Prostate gland (tissue), 2 donors: ENCODE results near the gene MAML3. TPM values are rescaled to one million over a fixed set of nuclear protein-coding genes. Genes with fewer than 3 reads are reported as not detected.

Source experiments
- DNase-seq: peaks from one replicate; pipeline ENCODE4 v3.0.0-alpha.2; 2019; ENCODE audit warnings: low spot score
- H3K27ac ChIP-seq, 2 donors: fragments of 200-600 bp; sonication (generic); 2 replicates each; pipeline ENCODE4 v1.5.1; 2017 to 2019
- H3K27me3 ChIP-seq: fragments of 200-600 bp; sonication (generic); replicated peaks from 2 replicates; pipeline ENCODE4 v1.5.1; 2019; ENCODE audit not compliant: insufficient read depth
- H3K36me3 ChIP-seq, 2 donors: fragments of 200-600 bp; sonication (generic); 1 replicate in 1 of 2; 2 replicates in 1 of 2; pipeline versions ENCODE4 v1.5.1 to v1.8.1; 2017 to 2019
- H3K4me1 ChIP-seq: fragments of 200-600 bp; sonication (generic); replicated peaks from 2 replicates; pipeline ENCODE4 v1.5.1; 2019
- H3K4me3 ChIP-seq, 2 donors: fragments of 200-600 bp; sonication (generic); 2 replicates each; pipeline ENCODE4 v1.5.1; 2017 to 2019
- H3K9me3 ChIP-seq: fragments of 200-600 bp; sonication (generic); 2 replicates; pipeline ENCODE4 v1.5.1; 2017
- POLR2A ChIP-seq: fragments of 450-650 bp; IDR thresholded peaks from one replicate; pipeline ENCODE4 v1.6.1; 2016; ENCODE audit warnings: antibody characterized with exemption, mild to moderate bottlenecking
- POLR2AphosphoS5 ChIP-seq: sonication (generic); formaldehyde crosslinking; IDR thresholded peaks from one replicate; pipeline ENCODE4 v1.6.1; 2017; ENCODE audit warnings: antibody characterized with exemption
- WGBS: methylation state at CpG from one replicate; pipeline ENCODE4 v1.1.5; 2018; 5-methylcytosine and 5-hydroxymethylcytosine counted together
- intact Hi-C: fragments of 100-400 bp; cut with DNase I; formaldehyde crosslinking; loops from one replicate; pipeline ENCODE4 v1.14.2; 2022
- total RNA-seq, 2 donors: library from RNA; depleted of rRNA; stranded (reverse); fragments of >200 nt; gene quantifications; one replicate each; pipeline ENCODE4 v1.1.0, GENCODE V29; 2016
- TF ChIP-seq, protein P1 (sequence below), 4 experiments: fragments of 200-600 bp in 2 of 4; fragments of 450-650 bp in 2 of 4; sonication (generic) in 2 of 4; IDR thresholded peaks; 1 replicate in 3 of 4; 2 replicates in 1 of 4; pipeline ENCODE4 v1.5.1; 2016 to 2019; ENCODE audit warnings: antibody characterized with exemption in 4 of 4, mild to moderate bottlenecking in 2 of 4, moderate library complexity in 2 of 4

Gene MAML3
- total RNA-seq, 2 donors from 2014 or later = 15.0 to 30.6 TPM

DNA sequence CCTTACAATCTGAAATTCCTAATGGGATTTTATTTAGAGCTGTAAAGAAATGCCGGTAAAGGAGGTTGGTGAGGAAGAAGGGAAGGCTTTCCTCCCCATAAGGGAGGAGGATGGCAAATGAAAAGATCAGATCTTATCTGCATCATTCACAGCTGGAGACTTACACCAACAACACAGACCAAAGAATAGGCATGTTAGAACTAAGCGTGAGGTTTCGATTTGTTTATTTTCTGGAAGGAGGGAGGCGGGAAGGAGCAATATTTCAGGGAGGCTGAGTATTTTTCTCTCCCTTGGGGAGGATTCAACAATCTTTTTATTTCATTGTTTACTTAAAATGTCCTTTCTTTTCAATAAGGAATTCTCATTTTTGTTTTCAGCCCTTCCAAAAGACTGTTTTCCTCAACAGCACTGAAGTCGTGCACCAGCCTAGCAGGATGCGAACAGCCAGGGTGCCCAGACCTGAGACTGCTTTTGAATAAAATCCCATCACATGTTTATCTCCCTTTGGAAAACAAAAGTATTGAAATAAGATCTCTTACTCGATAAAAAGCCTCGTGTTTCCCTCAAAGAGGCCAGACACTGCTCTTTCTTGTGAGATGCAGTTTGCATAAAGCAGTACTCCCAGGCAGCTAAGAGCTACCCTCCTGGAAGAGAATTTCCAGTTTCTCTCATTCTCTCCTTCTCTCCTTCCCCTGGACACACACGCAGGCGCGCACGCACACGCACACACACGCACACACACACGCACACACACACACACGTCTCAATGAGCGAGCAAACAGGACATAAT is 252.3 kb downstream of the MAML3 start:
- intact Hi-C loops = loop anchor here (5.0 kb wide), 1 partner anchor 251 kb away; the partner anchor contains the start of gene MAML3
- Histone ChIP-seq H3K27me3 (no peaks in the 10 kb centered on the region), H3K36me3 (no peaks in the 10 kb centered on the region), H3K4me1 (no peaks in the 10 kb centered on the region), H3K9me3 (no peaks in the 10 kb centered on the region), H3K27ac (peak overlapping the region; percentile 60 to 79), H3K4me3 (peak overlapping the region; percentile 8 to 26)
- DNase-seq = peak; percentile 23
- TF ChIP-seq POLR2AphosphoS5 (peak; percentile 61), POLR2A (no peak)
- TF ChIP-seq, protein P1, sequence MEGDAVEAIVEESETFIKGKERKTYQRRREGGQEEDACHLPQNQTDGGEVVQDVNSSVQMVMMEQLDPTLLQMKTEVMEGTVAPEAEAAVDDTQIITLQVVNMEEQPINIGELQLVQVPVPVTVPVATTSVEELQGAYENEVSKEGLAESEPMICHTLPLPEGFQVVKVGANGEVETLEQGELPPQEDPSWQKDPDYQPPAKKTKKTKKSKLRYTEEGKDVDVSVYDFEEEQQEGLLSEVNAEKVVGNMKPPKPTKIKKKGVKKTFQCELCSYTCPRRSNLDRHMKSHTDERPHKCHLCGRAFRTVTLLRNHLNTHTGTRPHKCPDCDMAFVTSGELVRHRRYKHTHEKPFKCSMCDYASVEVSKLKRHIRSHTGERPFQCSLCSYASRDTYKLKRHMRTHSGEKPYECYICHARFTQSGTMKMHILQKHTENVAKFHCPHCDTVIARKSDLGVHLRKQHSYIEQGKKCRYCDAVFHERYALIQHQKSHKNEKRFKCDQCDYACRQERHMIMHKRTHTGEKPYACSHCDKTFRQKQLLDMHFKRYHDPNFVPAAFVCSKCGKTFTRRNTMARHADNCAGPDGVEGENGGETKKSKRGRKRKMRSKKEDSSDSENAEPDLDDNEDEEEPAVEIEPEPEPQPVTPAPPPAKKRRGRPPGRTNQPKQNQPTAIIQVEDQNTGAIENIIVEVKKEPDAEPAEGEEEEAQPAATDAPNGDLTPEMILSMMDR (IDR thresholded peaks at IDR 0.05) = no peak
- 10% methylated on average over 17 of the region's 17 CpGs for WGBS

DNA sequence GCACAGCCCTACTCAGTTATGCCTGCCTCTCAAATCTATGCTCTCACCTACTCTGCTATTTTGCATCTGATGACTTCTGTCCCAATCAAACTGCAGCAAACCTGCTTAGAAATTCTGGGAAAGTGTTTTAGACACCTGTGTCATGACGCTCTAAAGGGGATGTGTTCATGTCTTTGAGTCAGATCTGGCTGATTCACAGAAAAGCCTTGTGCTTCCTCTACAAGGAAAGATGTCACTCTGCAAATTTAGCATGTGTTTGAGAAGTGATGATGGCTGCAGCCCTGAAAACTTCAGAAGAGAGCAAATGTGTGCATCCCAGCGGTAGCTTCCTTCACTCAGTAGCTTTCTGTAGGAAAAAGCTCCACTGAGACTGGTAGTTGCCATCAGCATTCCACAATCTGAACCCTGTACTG is 253.0 kb downstream of the MAML3 start:
- DNase-seq = no peak
- Histone ChIP-seq H3K27ac (peak overlapping the region; percentile 60 to 79), H3K36me3 (no peaks in the 10 kb centered on the region), H3K27me3 (no peaks in the 10 kb centered on the region), H3K9me3 (no peaks in the 10 kb centered on the region), H3K4me1 (no peaks in the 10 kb centered on the region), H3K4me3 (peak overlapping the region in 1 of 2 donors; percentile 26)
- TF ChIP-seq, protein P1 (IDR thresholded peaks at IDR 0.05) = no peak
- TF ChIP-seq POLR2AphosphoS5 = no peak
- TF ChIP-seq POLR2A = no peak
- intact Hi-C loops = loop anchor here (5.0 kb wide), 1 partner anchor 251 kb away; the partner anchor contains the start of gene MAML3
- 33% methylated on average over 2 of the region's 2 CpGs for WGBS

DNA sequence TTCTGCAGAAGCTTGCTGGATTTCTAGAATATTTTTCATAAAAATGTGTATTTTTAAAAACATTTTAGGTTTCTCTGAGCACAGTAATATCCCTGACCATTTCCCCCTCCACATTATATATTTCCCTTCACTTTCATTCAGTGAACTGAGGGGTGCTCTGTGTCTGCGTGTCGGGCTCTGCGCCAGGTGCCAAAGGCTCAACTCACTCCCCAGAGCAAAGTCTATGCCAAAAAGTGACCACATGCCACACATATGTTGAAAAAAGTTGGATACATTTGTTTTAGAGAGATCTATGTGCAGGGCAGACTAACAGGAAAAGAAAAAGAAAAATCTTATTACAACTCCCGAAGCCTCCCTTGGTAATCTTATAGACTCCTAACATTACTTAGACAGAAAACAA is 254.6 kb downstream of the MAML3 start:
- Histone ChIP-seq H3K4me1 (no peaks in the 10 kb centered on the region), H3K9me3 (no peaks in the 10 kb centered on the region), H3K4me3 (no peak overlapping the region), H3K36me3 (no peaks in the 10 kb centered on the region), H3K27ac (no peak overlapping the region), H3K27me3 (no peaks in the 10 kb centered on the region)
- DNase-seq = no peak
- no peak for TF ChIP-seq POLR2AphosphoS5
- TF ChIP-seq POLR2A = no peak
- TF ChIP-seq, protein P1 (IDR thresholded peaks at IDR 0.05) = no peak
- WGBS = 98% methylated on average over 4 of the region's 4 CpGs
- intact Hi-C loops = loop anchor here (5.0 kb wide), 1 partner anchor 162 kb away; no protein-coding TSS in a partner anchor

DNA sequence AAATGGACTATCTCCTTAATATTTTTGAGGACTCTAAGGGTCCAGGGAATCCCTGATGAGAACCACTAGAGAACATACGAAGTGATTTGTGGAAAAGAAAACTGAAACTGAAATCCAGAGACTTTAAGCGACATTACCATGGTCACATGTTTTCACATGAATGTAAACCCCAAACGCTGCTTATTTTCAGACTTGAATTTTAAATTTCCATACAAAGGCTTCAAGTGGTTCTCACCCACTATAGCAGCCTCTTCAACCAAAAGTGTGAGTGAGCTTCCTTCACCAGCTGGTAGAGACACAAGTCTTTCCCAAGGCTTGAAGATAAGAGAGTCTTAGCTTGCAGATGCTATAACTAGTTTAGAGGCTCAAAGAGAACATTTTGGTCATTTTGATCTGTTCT is 255.7 kb downstream of the MAML3 start:
- no peak for DNase-seq
- H3K4me1 ChIP-seq = no peaks in the 10 kb centered on the region
- no peaks in the 10 kb centered on the region for H3K36me3 ChIP-seq
- no peak overlapping the region for H3K27ac ChIP-seq
- H3K4me3 ChIP-seq = no peak overlapping the region
- intact Hi-C loops = loop anchor here (5.0 kb wide), 1 partner anchor 161 kb away; no protein-coding TSS in a partner anchor
- no peak for TF ChIP-seq POLR2AphosphoS5
- TF ChIP-seq POLR2A = no peak
- TF ChIP-seq, protein P1 (IDR thresholded peaks at IDR 0.05) = no peak
- 79% methylated on average over 3 of the region's 3 CpGs for whole genome bisulfite sequencing
- no peaks in the 10 kb centered on the region for H3K9me3 ChIP-seq
- H3K27me3 ChIP-seq = no peaks in the 10 kb centered on the region
